RKO (cell line): ENCODE results near the gene TSPAN15.

Experiments used
- DNase-seq: peaks from one replicate; pipeline ENCODE4 v3.0.0-alpha.2; 2016; ENCODE audit warnings: low spot score

The TSPAN15 gene

DNA sequence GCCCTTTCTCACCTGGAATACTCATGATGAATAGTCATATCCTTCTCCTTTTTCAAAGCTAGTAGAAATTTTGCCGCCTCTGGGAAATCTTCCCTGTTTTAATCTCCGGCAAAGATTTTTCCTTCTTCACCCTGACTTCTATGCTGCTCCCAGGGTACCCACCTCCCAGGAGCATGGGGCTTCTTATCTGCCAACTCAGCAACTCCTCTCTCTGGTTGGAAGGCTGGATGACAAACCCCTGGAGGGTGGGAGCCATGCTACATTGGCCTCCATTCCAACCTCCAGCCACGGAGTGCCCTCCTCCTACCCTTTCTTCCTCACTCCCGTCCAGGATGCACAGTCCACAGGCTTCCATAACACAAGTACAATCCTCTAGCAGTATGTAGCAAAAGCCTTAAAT lies 102.1 kb downstream of the TSPAN15 start:
- DNase-seq: no peak

DNA sequence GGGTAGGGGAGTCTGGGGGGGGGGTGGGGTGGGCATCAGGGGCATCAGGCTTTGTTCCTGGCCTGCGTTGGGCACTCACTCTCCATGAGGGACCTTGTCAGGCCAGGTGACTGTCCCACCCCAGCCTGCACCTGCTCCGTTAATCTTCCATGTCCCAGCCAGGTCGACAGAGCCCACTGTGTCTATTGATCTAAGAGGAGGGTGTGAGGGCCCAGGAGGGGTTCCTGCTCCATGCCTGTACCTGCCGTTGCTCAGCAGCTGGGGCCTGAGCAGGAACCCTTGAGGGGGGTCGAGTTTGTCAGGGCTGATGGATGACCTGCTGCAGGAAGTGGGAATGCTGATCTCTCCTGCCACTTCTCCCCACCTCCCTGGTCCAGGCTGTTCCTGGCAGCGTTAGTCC lies 103.3 kb downstream of the TSPAN15 start:
- DNase-seq: no peak
